ENCODE measurements around the gene PPP1R13L. TPM values are rescaled to one million over a fixed set of nuclear protein-coding genes. Genes with fewer than 3 reads are reported as not detected.

PPP1R13L gene
- total and polyA plus RNA-seq, 4 donors, result 14.0 to 37.3 (median 33.0) TPM

DNA sequence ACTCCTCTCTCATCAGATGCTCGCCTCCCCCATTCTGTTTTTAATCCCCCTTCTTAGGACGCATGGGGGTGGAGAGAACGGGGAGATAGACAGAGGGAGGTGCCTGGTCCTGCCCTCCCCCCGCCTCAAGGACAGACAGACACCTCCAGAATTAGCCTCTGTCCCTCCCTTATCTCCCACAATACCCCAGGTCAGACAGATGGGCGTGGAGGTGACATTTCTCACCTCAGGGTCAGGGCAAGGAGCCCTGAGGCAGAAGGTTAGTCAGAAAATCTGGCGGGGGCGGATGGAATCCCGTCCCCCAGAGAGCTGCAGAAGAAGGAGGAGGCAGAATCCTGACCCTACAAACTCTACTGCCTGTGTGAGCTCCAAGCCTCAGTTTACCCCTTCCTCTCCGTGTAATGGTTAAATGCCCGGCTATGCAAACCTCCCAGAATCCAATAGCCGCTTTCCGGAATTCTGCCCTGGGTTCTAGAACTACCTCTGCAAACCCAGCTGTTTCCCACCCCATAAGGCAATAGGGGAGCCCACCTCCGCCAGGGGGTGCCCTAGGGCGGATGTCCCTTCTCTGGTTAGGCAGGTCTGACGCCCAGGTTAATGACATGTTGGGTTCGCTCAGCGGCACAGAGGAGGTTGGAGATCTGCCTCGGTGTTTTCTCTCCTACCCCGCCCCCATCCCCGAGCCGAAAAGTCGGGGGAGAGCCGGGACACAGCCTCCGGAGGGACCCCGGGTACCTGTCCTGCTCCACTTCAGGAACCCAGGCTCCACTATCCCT, 900 bp downstream of the PPP1R13L start:
- Histone ChIP-seq H3K9me3 (ENCODE audit: control insufficient read depth in 4 of 4, insufficient read depth in 3 of 4, low read length in 3 of 4) (no peaks in the 10 kb centered on the region), H3K4me1 (ENCODE audit: control insufficient read depth in 5 of 5, insufficient read depth in 5 of 5, low read length in 5 of 5) (peaks cover 3 to 32% (median 13%) of the 10 kb centered on the region in 5 donors), H3K4me3 (peak overlapping the region; percentile 59), H3K27me3 (ENCODE audit: control insufficient read depth in 3 of 3, insufficient read depth in 3 of 3, low read length in 2 of 3) (peaks cover 0 to 34% (median 28%) of the 10 kb centered on the region in 3 donors), H3K36me3 (ENCODE audit: control insufficient read depth in 4 of 4, insufficient read depth in 4 of 4, low read length in 4 of 4) (no peaks in the 10 kb centered on the region), H3K9ac (ENCODE audit: insufficient read depth in 1 of 2, low read length in 2 of 2) (peak overlapping the region in 1 of 2 donors; percentile 21), H3K27ac (ENCODE audit: low read depth in 1 of 2, low read length in 1 of 2) (peak overlapping the region; percentile 91 to 93)
- TF ChIP-seq, protein P1, sequence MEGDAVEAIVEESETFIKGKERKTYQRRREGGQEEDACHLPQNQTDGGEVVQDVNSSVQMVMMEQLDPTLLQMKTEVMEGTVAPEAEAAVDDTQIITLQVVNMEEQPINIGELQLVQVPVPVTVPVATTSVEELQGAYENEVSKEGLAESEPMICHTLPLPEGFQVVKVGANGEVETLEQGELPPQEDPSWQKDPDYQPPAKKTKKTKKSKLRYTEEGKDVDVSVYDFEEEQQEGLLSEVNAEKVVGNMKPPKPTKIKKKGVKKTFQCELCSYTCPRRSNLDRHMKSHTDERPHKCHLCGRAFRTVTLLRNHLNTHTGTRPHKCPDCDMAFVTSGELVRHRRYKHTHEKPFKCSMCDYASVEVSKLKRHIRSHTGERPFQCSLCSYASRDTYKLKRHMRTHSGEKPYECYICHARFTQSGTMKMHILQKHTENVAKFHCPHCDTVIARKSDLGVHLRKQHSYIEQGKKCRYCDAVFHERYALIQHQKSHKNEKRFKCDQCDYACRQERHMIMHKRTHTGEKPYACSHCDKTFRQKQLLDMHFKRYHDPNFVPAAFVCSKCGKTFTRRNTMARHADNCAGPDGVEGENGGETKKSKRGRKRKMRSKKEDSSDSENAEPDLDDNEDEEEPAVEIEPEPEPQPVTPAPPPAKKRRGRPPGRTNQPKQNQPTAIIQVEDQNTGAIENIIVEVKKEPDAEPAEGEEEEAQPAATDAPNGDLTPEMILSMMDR (IDR thresholded peaks at IDR 0.05; ENCODE audit: control extremely low read depth, extremely low read depth), result no peak
- DNase-seq (peak; percentile 31 to 53 (median 34)), ATAC-seq (ENCODE audit: insufficient read depth, low FRiP score) (no peak)
- 23 to 26% methylated on average over 25 of the region's 25 CpGs for WGBS, 2 donors

DNA sequence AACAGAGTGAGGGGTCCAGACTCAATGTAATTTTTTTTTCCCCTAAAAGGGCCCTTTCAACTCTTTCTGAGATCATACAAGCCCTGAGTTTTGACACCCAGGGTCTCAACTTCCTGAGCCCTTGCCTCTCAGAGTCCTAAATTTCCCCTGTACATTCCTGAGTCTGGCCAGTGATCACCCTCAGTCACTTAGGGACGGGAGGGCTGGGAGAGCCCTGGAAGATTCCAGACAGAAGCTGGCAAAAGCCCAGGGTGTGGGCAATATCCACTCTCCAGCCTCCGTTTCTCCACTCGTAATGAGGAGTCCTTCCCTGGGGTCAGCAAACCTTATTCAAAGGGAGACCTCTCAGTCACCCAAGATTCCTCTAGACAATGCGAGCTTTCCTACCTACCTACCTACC, 1.6 kb downstream of the PPP1R13L start:
- DNase-seq, result no peak
- TF ChIP-seq, protein P1 (IDR thresholded peaks at IDR 0.05; ENCODE audit: control extremely low read depth, extremely low read depth), result no peak
- Histone ChIP-seq H3K9ac (ENCODE audit: insufficient read depth in 1 of 2, low read length in 2 of 2) (no peak overlapping the region), H3K4me3 (no peak overlapping the region), H3K27ac (ENCODE audit: low read depth in 1 of 2, low read length in 1 of 2) (peak overlapping the region in 1 of 2 donors; percentile 91), H3K27me3 (ENCODE audit: control insufficient read depth in 3 of 3, insufficient read depth in 3 of 3, low read length in 2 of 3) (peaks cover 0 to 34% (median 28%) of the 10 kb centered on the region in 3 donors), H3K36me3 (ENCODE audit: control insufficient read depth in 4 of 4, insufficient read depth in 4 of 4, low read length in 4 of 4) (no peaks in the 10 kb centered on the region), H3K9me3 (ENCODE audit: control insufficient read depth in 4 of 4, insufficient read depth in 3 of 4, low read length in 3 of 4) (no peaks in the 10 kb centered on the region), H3K4me1 (ENCODE audit: control insufficient read depth in 5 of 5, insufficient read depth in 5 of 5, low read length in 5 of 5) (peaks cover 3 to 32% (median 13%) of the 10 kb centered on the region in 5 donors)
- no peak for ATAC-seq (ENCODE audit: insufficient read depth, low FRiP score)
- WGBS, 2 donors, result 52 to 80% methylated on average over 4 of the region's 4 CpGs

DNA sequence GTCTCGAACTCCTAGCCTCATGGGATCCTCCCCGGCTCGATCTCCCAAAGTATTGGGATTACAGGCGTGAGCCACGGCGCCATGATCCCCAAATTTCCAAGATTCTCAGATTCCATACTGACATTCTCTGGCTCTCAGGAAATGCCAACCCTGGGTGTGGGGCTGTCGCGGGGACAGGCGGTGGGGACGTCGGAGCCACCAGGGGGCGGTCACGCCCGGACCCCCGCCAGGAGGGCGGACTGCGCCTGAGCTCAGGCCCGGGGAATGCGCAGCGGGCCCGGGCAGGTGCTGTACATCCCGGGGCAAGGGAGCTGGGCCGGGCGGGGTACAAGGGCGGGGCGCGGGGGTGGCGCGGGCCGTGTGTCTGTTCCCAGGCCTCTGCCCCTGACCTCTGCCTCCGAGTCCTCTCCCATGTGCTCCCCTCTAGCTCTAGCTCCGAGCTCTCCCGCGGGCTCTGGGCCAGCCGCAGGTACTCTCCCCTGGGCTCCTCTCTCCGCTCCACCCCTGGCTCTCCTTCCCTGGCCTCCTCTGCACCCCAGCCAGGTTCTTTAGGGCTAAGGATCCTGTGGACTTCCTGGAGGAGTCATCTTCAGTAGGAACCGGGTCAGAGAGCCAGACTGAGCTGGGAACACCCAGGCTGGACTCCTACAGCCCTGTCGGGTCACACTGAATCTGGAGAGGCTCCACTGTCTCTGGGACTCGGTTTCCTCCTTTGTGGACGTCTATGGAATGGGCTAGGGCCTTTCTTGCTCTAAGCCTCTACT, 2.4 kb downstream of the PPP1R13L start:
- Histone ChIP-seq H3K27me3 (ENCODE audit: control insufficient read depth in 3 of 3, insufficient read depth in 3 of 3, low read length in 2 of 3) (peaks cover 0 to 34% (median 31%) of the 10 kb centered on the region in 3 donors), H3K27ac (ENCODE audit: low read depth in 1 of 2, low read length in 1 of 2) (peak overlapping the region; percentile 69 to 91), H3K36me3 (ENCODE audit: control insufficient read depth in 4 of 4, insufficient read depth in 4 of 4, low read length in 4 of 4) (no peaks in the 10 kb centered on the region), H3K4me3 (no peak overlapping the region), H3K9me3 (ENCODE audit: control insufficient read depth in 4 of 4, insufficient read depth in 3 of 4, low read length in 3 of 4) (no peaks in the 10 kb centered on the region), H3K9ac (ENCODE audit: insufficient read depth in 1 of 2, low read length in 2 of 2) (no peak overlapping the region), H3K4me1 (ENCODE audit: control insufficient read depth in 5 of 5, insufficient read depth in 5 of 5, low read length in 5 of 5) (peaks cover 3 to 32% (median 13%) of the 10 kb centered on the region in 5 donors)
- TF ChIP-seq, protein P1 (IDR thresholded peaks at IDR 0.05; ENCODE audit: control extremely low read depth, extremely low read depth), result no peak
- 18 to 20% methylated on average over 25 to 40 of the region's 40 CpGs for WGBS, 2 donors
- ATAC-seq (ENCODE audit: insufficient read depth, low FRiP score) (no peak), DNase-seq (peak; percentile 25 to 61 (median 34))

Measured in lung (tissue), 12 donors.